ENCODE data around the gene CAT.

The CAT gene

DNA sequence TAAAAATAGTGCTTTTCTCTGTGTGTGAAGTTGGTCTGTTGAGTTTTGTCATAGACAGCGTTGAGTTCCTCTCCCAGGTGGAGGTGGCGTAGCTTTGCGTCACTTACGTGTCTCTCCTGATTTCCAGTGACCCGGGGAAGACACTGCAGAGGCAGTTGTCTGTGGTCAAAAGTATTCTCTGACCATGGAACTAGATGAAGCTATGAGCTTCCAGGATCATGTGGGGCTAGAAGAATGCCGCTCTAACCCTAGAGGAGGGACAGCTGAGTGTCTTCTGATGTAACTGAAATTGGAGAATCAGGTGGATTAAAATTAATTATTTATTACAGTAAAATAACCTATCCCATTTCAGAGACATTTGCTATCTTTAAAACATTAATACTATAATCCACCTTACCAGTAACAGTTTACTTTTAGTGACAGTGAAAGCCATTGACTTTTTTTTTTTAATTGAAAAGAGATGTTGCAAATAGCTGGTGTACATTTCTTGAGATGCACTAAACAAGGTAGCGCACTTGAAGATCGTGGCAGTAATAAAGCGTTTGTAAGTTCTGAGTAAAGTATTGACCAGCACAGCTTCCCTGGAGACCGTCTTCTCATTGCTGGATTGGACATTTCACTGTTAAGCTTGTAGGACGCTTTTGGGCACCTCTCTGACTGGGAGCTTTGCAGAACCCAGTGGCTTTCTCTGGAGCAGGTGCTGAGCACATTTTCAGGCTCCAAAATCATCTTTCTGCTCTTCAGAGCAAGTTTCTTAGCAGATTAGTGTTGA, 9.7 kb downstream of the CAT start:
- Histone ChIP-seq H3K9ac (ENCODE audit: low read length) (no peak overlapping the region), H3K27me3 (ENCODE audit: control insufficient read depth, insufficient read depth, low read length) (no peaks in the 10 kb centered on the region), H3K4me3 (ENCODE audit: low read length) (no peak overlapping the region), H3K27ac (ENCODE audit: low read depth, low read length) (no peak overlapping the region), H3K4me1 (ENCODE audit: control insufficient read depth, insufficient read depth, low read length) (no peaks in the 10 kb centered on the region), H3K36me3 (ENCODE audit: control insufficient read depth, insufficient read depth, low read length) (peaks cover 8% of the 10 kb centered on the region)

DNA sequence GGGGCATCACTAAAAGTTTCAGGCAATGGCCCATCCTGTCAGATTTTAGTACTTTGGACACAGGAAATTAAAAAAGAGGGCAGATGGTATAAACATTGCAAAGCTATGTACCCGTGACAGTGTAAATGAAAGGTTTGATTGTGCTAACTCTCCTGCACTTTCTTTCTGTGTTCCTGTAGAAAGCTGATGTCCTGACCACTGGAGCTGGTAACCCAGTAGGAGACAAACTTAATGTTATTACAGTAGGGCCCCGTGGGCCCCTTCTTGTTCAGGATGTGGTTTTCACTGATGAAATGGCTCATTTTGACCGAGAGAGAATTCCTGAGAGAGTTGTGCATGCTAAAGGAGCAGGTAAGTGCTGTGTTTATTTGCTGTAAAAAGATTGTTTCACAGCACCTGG, 10.3 kb downstream of the CAT start:
- Histone ChIP-seq H3K4me3 (ENCODE audit: low read length) (no peak overlapping the region), H3K27ac (ENCODE audit: low read depth, low read length) (no peak overlapping the region), H3K27me3 (ENCODE audit: control insufficient read depth, insufficient read depth, low read length) (no peaks in the 10 kb centered on the region), H3K4me1 (ENCODE audit: control insufficient read depth, insufficient read depth, low read length) (no peaks in the 10 kb centered on the region), H3K9ac (ENCODE audit: low read length) (no peak overlapping the region), H3K36me3 (ENCODE audit: control insufficient read depth, insufficient read depth, low read length) (peaks cover 12% of the 10 kb centered on the region)

- Histone ChIP-seq H3K4me1 (ENCODE audit: control insufficient read depth, insufficient read depth, low read length) (no peaks in the 10 kb centered on the region), H3K27me3 (ENCODE audit: control insufficient read depth, insufficient read depth, low read length) (no peaks in the 10 kb centered on the region), H3K36me3 (ENCODE audit: control insufficient read depth, insufficient read depth, low read length) (peaks cover 19% of the 10 kb centered on the region)
These were observed 12.3 kb downstream of the CAT start for GRCh38 chr11:34451053-34451452.

DNA sequence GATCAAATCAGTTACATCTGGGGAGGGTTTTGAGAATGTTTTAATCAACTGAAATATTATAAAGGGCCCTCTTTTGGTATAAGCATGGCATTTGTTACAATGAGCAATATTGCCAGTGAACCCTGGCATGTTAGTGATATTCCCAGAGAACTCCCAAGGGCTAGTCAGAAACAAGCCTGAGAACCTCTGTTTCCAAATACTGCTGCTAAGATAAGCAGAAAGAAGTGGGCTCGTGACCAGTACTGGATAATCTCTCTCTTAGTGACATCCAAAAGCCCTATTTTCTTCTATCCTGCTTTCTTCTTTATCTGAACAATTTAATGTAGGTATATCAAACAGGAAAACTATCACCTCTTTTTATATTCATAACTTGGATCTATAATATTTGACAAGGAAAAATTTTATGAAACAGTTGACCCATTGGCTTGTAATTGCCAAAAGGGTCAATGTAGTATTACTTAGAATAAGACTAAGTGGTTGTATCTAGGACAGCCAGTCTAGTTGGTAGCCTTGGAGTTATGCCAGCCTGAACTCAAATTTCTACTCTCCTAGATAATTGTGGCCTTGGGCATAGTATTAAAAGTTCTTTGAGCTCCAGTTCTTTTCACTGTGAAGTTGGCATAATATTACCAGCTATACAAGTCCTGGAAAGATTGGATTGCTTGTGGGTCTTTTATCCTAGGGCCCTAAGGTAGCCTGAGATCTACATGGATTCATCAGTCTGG, 15.7 kb downstream of the CAT start:
- H3K4me3 ChIP-seq (ENCODE audit: low read length) = no peak overlapping the region
- no peak overlapping the region for H3K27ac ChIP-seq (ENCODE audit: low read depth, low read length)
- peaks cover 30% of the 10 kb centered on the region for H3K36me3 ChIP-seq (ENCODE audit: control insufficient read depth, insufficient read depth, low read length)
- H3K9ac ChIP-seq (ENCODE audit: low read length) = no peak overlapping the region
- no peaks in the 10 kb centered on the region for H3K4me1 ChIP-seq (ENCODE audit: control insufficient read depth, insufficient read depth, low read length)
- no peaks in the 10 kb centered on the region for H3K27me3 ChIP-seq (ENCODE audit: control insufficient read depth, insufficient read depth, low read length)

More at GRCh38 chr11:34451053-34451452, 12.3 kb downstream of the CAT start:
- H3K27ac ChIP-seq (ENCODE audit: low read depth, low read length) = no peak overlapping the region
- H3K4me3 ChIP-seq (ENCODE audit: low read length) = no peak overlapping the region
- no peak overlapping the region for H3K9ac ChIP-seq (ENCODE audit: low read length)

- no peak overlapping the region for H3K4me3 ChIP-seq (ENCODE audit: low read length)
- no peak overlapping the region for H3K9ac ChIP-seq (ENCODE audit: low read length)
- H3K36me3 ChIP-seq (ENCODE audit: control insufficient read depth, insufficient read depth, low read length) = peaks cover 26% of the 10 kb centered on the region
- H3K27me3 ChIP-seq (ENCODE audit: control insufficient read depth, insufficient read depth, low read length) = no peaks in the 10 kb centered on the region
- no peaks in the 10 kb centered on the region for H3K4me1 ChIP-seq (ENCODE audit: control insufficient read depth, insufficient read depth, low read length)
- H3K27ac ChIP-seq (ENCODE audit: low read depth, low read length) = no peak overlapping the region
These were observed 18.9 kb downstream of the CAT start for GRCh38 chr11:34457607-34458006.

DNA sequence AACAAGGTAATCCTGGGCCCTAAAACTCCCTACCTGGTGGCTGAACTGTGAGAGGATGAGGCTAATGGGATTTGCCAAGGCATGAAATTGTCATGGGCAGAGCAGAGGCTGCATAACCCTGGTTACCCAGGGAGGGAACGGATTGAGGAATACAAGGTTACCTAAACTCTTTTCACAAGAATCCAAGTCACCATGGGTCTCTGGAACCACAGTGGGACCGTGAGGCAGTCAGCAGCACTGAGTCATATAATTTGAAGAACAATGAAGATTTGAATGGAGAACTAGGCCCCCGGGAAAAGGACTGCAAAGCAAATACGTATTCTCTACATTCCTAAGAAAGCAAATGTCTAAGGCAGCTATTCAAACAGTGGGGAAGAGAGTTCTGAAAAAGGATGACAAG, 19.8 kb downstream of the CAT start:
- Histone ChIP-seq H3K4me3 (ENCODE audit: low read length) (no peak overlapping the region), H3K4me1 (ENCODE audit: control insufficient read depth, insufficient read depth, low read length) (no peaks in the 10 kb centered on the region), H3K27me3 (ENCODE audit: control insufficient read depth, insufficient read depth, low read length) (no peaks in the 10 kb centered on the region), H3K27ac (ENCODE audit: low read depth, low read length) (no peak overlapping the region), H3K9ac (ENCODE audit: low read length) (no peak overlapping the region), H3K36me3 (ENCODE audit: control insufficient read depth, insufficient read depth, low read length) (peaks cover 25% of the 10 kb centered on the region)

DNA sequence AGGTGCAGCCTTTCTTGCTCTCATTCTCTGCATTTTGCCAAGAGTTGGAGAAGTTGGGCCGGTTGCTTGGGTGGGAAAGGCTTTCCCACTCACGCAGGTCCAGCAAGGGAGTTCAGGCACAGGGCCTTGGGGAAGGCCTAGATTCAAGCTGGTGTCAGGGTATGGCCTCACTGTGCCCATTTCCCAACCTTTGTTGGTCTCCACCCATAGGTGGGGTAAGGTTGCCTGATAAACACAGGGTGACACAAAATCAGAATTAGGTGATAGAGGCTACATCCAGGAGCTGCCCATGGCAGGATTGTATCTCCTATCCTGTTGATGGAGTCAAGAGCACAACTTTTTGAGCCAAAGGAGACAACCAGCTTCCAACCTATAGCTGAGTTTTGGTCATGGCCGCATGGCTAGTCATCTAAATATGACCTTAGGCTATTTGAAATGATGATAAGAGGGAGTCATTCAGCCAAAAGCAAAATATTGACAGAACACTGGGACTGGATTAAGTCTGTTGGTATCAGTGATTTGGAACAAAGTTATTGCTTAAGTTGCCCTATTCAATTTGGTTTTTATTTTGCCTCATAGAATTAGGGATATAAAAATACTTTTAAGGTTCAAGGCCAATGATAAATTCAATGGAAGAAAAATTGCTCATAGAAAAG, 20.9 kb downstream of the CAT start:
- Histone ChIP-seq H3K27me3 (ENCODE audit: control insufficient read depth, insufficient read depth, low read length) (no peaks in the 10 kb centered on the region), H3K36me3 (ENCODE audit: control insufficient read depth, insufficient read depth, low read length) (peaks cover 27% of the 10 kb centered on the region), H3K4me1 (ENCODE audit: control insufficient read depth, insufficient read depth, low read length) (no peaks in the 10 kb centered on the region), H3K27ac (ENCODE audit: low read depth, low read length) (no peak overlapping the region), H3K4me3 (ENCODE audit: low read length) (no peak overlapping the region), H3K9ac (ENCODE audit: low read length) (no peak overlapping the region)

DNA sequence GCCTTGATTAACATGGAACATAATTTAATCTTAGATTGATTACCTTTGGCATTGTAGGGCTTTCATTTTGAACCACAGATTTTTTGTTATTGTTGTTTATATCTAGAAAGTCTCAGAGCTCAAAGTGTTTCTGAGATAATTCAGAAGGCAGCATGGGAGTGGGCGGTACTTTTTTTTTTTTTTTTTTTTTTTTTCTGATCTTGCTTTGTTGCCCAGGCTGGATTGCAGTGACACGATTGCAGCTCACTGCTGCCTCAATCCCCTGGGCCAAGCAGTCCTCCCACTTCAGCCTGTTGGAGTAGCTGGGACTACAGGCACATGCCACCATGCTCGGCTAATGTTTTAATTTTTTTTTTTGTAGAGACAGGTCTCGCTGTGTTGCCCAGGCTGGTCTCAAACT, 21.5 kb downstream of the CAT start:
- Histone ChIP-seq H3K9ac (ENCODE audit: low read length) (no peak overlapping the region), H3K4me1 (ENCODE audit: control insufficient read depth, insufficient read depth, low read length) (no peaks in the 10 kb centered on the region), H3K27ac (ENCODE audit: low read depth, low read length) (no peak overlapping the region), H3K27me3 (ENCODE audit: control insufficient read depth, insufficient read depth, low read length) (no peaks in the 10 kb centered on the region), H3K36me3 (ENCODE audit: control insufficient read depth, insufficient read depth, low read length) (peaks cover 25% of the 10 kb centered on the region), H3K4me3 (ENCODE audit: low read length) (no peak overlapping the region)

- Histone ChIP-seq H3K4me1 (ENCODE audit: control insufficient read depth, insufficient read depth, low read length) (no peaks in the 10 kb centered on the region), H3K27me3 (ENCODE audit: control insufficient read depth, insufficient read depth, low read length) (no peaks in the 10 kb centered on the region), H3K27ac (ENCODE audit: low read depth, low read length) (no peak overlapping the region), H3K36me3 (ENCODE audit: control insufficient read depth, insufficient read depth, low read length) (peaks cover 32% of the 10 kb centered on the region), H3K4me3 (ENCODE audit: low read length) (no peak overlapping the region), H3K9ac (ENCODE audit: low read length) (no peak overlapping the region)
These were observed 22.5 kb downstream of the CAT start for GRCh38 chr11:34461215-34461614.

DNA sequence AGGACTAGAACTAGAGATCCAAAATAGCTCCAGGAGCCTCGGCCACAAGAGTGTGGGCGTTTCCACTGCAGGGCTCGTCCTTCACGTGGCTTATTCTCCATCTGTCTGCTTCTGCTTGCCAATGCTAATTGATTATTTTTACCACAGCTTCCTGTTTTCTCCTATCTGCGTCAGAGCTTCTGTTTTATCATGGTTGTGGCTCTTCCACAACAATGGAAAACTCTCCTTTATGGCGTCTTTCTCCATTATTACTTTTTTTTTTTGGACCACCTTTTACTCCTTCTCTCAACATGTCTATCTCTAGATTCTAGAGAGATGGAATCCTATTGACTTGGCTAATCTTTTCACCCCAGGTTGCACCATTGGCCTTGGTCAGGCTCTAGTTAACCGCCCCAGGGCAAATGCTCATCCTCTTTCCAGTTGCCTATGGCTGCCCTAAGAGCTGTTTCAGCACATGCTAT, 25.9 kb downstream of the CAT start:
- no peak overlapping the region for H3K27ac ChIP-seq (ENCODE audit: low read depth, low read length)
- no peaks in the 10 kb centered on the region for H3K27me3 ChIP-seq (ENCODE audit: control insufficient read depth, insufficient read depth, low read length)
- H3K36me3 ChIP-seq (ENCODE audit: control insufficient read depth, insufficient read depth, low read length) = peaks cover 34% of the 10 kb centered on the region
- H3K4me3 ChIP-seq (ENCODE audit: low read length) = no peak overlapping the region
- H3K4me1 ChIP-seq (ENCODE audit: control insufficient read depth, insufficient read depth, low read length) = no peaks in the 10 kb centered on the region
- H3K9ac ChIP-seq (ENCODE audit: low read length) = no peak overlapping the region

DNA sequence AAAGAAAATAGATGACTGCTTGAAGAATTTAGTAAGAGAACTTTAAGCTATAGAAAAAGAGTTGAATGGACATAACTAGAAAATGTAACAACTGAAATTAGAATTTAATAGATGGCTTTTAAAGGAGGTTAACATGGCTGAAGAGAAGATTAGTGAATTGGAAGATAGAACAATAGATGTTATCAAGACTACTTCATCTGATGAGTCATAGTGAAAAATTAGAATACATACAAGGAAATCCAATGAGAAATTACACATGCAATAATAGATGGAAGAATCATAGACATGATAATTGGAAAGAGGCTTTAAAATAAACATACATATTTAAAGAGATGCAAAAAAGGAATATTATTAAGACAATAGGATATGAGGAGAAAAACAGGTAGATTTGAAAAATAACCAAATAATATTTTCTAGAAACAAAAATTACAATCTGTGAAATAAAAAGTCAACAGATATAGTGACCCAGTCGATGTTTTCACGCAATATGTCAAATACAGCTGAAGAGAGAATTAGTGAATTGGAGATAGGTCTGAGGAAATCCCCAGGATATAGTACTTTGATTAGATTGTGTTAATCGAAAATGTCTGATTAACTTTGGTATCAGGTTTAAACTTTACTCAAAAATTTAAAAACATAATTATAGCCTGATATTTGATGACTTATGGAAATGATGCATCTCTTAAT, 28.2 kb downstream of the CAT start:
- H3K27ac ChIP-seq (ENCODE audit: low read depth, low read length) = no peak overlapping the region
- no peaks in the 10 kb centered on the region for H3K4me1 ChIP-seq (ENCODE audit: control insufficient read depth, insufficient read depth, low read length)
- no peak overlapping the region for H3K4me3 ChIP-seq (ENCODE audit: low read length)
- no peaks in the 10 kb centered on the region for H3K27me3 ChIP-seq (ENCODE audit: control insufficient read depth, insufficient read depth, low read length)
- H3K36me3 ChIP-seq (ENCODE audit: control insufficient read depth, insufficient read depth, low read length) = peaks cover 44% of the 10 kb centered on the region
- H3K9ac ChIP-seq (ENCODE audit: low read length) = no peak overlapping the region

GRCh38 chr11:34468209-34468841, 29.6 kb downstream of the CAT start:
- Histone ChIP-seq H3K36me3 (ENCODE audit: control insufficient read depth, insufficient read depth, low read length) (peaks cover 45% of the 10 kb centered on the region), H3K4me3 (ENCODE audit: low read length) (no peak overlapping the region), H3K4me1 (ENCODE audit: control insufficient read depth, insufficient read depth, low read length) (no peaks in the 10 kb centered on the region), H3K9ac (ENCODE audit: low read length) (no peak overlapping the region), H3K27ac (ENCODE audit: low read depth, low read length) (no peak overlapping the region), H3K27me3 (ENCODE audit: control insufficient read depth, insufficient read depth, low read length) (no peaks in the 10 kb centered on the region)
